Erythroblast (primary cell): ENCODE results near the gene AMER1.
A peak's percentile ranks its signal among the peaks of the same experiment; 100 is the strongest.
"Not testable (repeated sequence)": the region's sequence is repeated elsewhere in the genome, so short reads cannot be mapped to it uniquely, and the experiment has no call there.

Source experiments
- DNase-seq, 2 experiments: peaks; one replicate each; lab custom pipeline; 2025; lab: John Stamatoyannopoulos, UW
- GATA1 ChIP-seq: IDR thresholded peaks from 2 replicates; pipeline ENCODE4 v1.6.1; 2011; ENCODE audit warnings: low read depth, mild to moderate bottlenecking, control low read depth, low read length, moderate library complexity
- POLR2A ChIP-seq: IDR thresholded peaks from 2 replicates; pipeline ENCODE4 v1.6.1; 2011; ENCODE audit warnings: mild to moderate bottlenecking, low read length

The AMER1 gene

DNA sequence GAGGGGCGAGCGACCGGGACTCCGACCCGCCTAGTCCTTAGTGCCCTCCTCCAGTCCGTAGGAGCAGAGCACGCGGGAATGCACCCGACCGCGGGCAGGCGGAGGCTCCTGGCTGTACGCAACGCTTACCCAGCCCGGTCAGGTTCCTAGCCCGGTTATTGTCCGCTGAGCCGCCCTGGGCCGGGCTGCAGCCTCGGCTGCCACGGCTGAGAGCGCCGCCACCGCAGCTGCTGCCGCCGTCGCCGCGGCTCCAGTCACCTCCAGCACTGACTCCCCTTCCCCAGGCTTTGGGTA is at the start of gene AMER1:
TSS of gene AMER1 (minus strand) at position 268 of the 294 bp plus-strand sequence. CDS start 12,422 bp downstream, outside the sequence.
- no peak for TF ChIP-seq GATA1
- no peak for TF ChIP-seq POLR2A
- no peak for DNase-seq

DNA sequence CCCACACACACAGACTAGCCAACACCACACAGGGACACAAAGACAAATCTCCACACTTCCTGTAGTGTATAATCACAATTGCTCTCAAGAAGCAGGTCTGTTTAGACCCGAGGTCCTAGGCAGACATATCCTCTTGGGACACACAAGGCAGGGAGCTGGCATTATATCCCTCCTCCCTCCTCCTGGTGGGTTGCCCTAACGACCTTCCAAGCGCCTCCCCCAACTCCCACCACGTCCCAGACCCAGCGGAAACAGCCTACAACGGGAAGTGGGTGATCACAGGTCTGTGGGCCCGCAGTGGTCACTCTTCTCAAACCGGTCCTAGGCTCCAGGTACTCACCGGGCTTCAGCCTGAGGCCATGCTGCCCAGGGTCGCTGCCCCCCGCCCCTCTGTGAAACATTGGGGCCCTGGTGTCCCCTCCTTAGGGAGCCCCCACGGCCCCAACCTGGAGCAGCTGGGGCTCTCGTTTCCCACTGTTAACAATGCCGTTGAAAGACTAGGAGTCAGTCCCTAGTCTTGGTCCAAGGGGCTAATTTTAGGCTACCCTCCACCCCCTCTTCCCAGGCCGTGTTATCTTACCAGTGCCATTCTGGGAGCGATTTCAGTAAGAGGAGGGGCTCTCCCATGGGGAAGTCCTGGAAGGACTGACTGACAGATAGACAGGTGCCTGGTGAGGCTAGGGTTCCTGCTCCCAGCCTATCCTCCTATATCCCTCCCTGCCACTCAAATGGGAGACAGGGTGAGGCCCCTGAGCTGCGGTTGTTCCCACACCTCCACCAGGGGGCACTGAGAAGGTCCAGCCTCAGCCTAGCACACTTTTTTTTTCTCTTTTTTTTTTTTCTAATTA is 24.8 kb upstream of the AMER1 start, which contains the start of gene ASB12:
TSS of gene ASB12 (minus strand) at position 485 of the 848 bp plus-strand sequence. CDS start 4,957 bp downstream, outside the sequence.
- no peak for DNase-seq
- TF ChIP-seq POLR2A (no peak), GATA1 (no peak)

DNA sequence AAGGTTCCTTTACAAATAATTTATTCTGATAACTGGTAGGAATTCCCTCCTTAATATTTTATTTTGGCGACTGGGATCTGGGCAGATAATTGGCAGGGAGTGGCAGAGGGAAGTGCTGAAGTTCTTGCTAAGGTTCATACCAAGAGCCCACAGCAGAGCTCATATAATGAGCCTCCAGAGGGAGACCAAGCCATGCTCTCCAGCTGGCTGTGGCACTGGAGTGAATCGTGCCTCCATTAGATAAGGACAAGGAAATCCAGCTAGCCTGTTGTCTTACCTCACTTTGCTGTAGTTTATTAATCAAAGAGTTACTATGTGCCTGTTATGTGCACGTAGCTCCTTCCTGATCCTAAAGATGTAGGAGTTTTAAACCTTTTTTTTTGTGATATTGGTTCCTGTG is 23.6 kb upstream of the AMER1 start:
- TF ChIP-seq GATA1, result no peak
- DNase-seq, result no peak

DNA sequence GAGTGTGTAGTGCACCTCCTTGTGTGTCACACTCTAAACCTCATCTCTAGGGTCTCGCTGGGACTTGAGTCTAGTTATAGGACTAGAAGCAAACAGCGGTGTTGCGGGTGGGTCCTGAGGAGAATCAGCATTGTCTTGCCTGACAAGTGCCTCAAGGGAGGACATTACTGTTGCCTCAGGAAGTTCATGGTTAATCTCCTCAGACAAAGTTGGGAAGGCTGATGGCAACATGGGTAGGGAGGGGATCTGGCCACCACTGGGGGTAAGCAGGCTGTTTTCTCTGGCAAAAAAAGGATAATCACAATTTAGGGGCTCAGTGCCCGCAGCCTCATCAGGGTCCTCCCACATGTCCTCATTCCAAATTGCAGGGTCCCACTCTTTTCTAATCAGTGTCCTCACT is 12.5 kb upstream of the AMER1 start:
- no peak for DNase-seq

DNA sequence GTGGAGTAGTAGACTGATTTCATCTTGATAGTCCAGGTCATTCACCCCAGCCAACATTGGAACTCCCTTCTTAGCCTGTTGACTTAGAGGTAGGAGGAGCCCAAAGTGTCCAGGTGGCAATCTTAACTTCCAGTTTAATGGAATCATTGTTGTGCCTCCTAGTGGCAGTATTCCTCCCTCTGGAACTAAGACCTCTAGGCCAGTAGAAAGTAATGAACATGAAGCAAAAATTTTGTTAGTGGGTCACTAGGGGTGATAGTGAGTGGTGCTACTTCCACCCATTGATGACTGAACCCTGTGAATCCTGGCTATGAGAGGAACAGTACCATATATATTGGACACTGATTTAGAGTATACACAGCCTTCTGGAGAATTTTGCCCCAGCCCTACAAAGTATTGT is 8.5 kb upstream of the AMER1 start:
- not testable (repeated sequence) for DNase-seq

More for the DNA sequence above, 12.5 kb upstream of the AMER1 start:
- TF ChIP-seq POLR2A, result no peak
- TF ChIP-seq GATA1, result no peak

DNA sequence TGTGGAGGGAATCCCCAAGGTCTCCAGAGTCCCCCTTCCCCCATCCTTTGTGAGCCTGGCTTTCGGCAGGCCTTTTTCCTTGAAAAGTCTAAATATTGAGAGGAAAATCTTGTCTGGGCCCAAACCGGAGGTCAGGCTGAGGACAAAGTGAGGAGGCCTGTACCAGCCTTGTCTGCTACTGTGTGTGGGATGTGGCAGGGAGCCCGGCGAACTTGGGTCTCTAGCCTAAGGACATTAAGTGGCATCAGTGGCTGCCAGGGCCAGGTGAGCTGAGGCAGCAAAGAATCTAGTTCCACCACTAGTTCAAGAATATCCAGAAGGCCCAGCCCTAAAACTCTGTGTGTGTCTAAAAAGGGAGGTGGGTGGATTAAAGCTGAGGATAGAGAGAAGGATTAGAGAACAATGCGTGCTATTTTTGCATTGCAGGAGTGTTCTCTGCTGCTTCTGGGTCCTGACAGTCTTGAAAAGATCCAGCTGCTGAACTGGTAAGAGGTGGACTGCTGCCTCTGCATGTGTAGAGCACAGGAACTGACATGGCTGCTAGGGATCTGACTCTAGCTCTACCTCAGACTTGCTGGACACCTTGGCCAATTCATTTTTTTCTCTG is 1.2 kb upstream of the AMER1 start:
- TF ChIP-seq POLR2A (no peak), GATA1 (no peak)
- no peak for DNase-seq

DNA sequence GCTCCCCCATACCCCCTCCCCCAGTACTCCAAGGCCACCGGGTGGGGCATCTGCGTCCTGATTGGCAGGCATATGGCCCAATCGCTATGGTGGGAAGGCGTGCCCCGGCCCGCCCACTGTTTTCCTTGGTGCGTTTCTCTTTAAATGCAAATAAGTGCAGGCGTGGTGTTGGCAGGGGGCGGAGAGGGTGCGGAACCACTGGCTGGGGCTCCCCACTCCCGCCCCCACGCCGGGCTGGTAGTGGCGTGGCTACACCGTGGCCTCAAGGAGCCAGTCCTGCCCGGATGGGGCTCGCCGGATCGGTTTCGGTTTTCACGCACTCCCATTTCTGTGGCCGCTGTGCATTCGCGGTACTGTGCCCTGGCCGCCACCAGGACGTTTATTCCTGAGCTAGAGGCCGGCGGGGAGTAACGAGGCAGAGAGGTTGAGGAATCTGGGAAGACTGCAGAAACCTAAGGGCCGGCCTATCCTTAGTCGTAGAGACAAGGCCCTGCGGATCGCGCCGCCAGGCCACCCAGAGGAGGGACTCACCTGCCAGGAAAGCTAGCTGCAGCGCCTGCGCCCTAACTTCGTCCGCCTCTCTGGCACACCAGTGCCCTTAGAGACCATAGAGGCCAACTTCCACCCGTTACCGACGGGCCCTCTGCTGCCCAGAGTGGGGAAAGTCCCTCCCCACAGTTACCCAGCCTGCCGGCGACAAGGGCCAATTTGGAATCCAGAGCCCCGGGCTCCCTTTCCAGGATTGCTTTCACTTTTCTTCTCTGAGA is 410 bp upstream of the AMER1 start:
- DNase-seq, result peak; percentile 92
- no peak for TF ChIP-seq GATA1
- TF ChIP-seq POLR2A, result peak; percentile 71

DNA sequence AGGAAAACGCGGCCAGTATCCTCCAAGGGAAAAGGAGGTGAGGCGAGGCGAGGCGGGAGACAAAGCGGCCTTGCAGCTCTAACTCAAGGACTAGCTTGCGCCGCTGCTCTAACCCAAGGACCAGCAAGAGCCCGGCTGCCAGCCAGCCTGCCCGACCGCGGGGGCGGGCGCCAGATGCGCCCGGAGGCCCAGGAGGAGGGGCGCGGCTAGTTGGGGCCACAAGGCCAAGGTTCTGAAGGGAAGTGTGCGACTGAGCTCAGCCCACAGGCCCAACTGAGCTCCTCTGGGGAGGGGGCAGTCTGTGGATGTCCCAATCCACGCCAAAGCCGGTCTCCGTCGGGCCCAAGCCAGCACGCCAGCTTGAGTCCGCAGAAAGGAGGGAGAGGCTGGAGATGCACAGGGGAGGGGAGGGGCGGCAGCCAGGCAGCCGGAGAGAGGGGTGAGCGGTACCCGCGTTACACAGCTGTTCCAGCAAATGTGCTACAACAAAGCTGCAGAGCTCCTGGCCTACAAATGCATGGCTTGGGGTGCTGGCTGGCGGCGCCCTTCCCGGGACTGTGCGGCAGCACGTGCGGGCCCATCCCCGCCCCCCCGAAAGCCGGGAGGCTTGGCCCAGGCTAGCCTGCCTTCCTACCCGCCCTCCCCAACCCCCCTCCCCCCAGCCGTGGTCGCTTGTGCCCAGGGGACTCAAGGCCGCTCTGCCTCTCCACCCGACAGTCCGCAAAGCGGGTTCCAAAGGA is 637 bp downstream of the AMER1 start:
- TF ChIP-seq POLR2A (no peak), GATA1 (no peak)
- peak; percentile 51 to 55 for DNase-seq

DNA sequence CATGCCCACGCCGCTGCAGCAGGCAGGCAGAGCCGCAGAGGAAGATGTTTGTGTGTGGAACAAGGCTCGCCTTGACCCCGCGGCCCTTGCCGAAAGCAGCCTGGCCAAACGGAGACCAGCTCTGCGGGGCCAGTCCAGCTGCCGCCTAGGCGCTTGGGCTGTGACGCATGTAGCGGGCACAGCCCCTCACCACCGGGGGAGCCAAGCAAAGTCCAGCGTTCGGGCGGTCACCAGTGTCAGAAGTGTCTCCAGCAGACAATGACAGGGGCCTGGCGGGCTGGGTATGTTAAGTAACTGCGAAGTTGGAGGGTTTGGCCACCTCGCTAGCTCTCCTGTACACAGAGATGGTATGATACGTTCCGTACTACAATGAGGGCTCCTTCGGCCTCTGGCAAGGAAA is 1.3 kb downstream of the AMER1 start:
- TF ChIP-seq GATA1 (no peak), POLR2A (no peak)
- no peak for DNase-seq

DNA sequence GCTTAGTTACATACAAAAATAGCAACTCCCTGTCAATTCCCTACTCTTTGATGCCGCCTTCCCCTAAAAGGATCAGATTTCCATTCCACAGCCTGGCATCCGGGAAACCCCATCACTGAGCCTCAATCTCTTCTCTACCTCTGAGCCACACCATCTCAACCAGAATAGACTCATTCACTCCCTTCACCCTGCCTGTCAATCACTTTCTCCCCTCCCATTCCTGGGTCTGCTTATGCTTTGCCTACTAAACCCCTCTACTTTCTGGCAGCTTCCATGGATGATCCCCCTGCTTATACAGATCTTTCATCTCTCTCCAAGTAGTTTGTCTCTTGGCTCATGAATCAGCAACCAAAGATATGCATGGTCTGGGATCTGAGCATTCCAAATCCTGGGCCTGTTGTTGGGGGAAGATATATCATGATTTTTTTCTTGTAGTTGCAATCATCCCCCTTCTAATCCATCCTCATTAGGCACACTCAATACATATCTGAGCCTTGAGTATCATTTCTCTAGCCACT is 2.6 kb downstream of the AMER1 start:
- TF ChIP-seq POLR2A, result no peak
- TF ChIP-seq GATA1, result no peak
- DNase-seq, result no peak

DNA sequence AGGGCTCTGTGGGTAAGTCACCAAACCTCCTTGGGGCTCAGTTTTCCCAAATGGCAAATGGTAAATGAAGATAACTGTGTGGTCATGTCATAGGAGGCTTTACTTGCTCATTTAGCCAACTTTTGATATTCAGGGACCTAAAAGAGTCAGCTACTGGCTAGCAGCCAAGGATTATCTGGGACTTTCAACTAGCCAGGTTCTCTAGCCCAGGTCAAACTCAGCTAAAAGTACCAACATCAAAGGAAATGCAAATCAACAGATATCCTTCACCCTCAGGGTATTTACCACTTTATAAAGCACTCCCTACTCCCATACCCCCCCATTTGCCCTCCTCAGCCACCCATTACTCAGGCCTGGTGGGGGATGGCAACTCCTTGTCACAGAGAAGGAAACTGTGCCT is 7.5 kb downstream of the AMER1 start:
- no peak for TF ChIP-seq GATA1
- TF ChIP-seq POLR2A, result no peak

DNA sequence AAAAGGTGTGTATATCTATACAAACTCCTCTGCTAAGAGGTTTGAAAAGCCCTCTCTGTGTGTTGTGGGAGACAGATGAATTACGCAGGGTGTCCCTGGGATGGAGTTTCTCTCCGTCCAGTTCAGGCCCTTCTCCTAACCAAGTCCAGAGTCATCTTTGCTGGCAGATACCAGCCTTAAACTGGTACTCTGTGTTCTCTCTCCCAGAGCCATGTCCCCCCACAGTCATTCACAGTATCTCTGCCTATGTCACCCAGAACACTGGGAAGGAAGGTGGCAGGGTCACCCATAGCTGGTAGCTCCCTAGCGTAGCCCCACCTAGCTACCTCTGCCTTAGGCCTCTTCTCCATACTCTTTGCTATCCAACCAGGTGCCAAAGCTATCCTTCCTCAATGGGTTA is 8.9 kb downstream of the AMER1 start:
- no peak for TF ChIP-seq GATA1
- no peak for TF ChIP-seq POLR2A
- DNase-seq, result no peak

More for the DNA sequence above, 7.5 kb downstream of the AMER1 start:
- peak; percentile 24 to 29 for DNase-seq

DNA sequence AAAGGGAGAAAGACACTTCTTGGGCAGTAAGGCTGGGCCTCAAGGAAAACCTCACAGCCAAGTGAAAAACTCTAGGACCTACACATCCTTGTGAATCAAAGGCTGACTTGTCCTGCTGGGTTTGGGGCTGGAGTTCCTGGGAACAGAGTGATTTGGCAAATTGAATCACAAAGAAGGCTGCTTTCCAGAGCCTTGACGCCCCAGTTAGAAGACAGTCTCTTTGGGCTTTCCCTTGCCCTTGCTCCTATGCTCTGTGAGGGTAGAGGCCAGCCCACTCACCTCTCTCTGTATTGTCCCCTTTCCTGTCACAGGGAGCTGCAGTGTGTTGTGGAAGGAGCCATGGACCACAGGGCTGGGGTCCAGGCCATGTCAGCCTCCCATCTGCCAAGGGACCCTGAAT is 9.6 kb downstream of the AMER1 start:
- DNase-seq, result no peak
- TF ChIP-seq GATA1 (no peak), POLR2A (no peak)
